Measurements from ENCODE around the gene FRMD5. TPM values are rescaled to one million over a fixed set of nuclear protein-coding genes. Genes with fewer than 3 reads are reported as not detected.

Gene FRMD5
- total RNA-seq, 1 donor from 2014 or later, result 0.12 TPM

- Histone ChIP-seq H3K9me3 (no peaks in the 10 kb centered on the region), H3K36me3 (no peaks in the 10 kb centered on the region), H3K4me3 (no peak overlapping the region), H3K27me3 (ENCODE audit: low read depth) (no peaks in the 10 kb centered on the region), H3K4me1 (no peaks in the 10 kb centered on the region), H3K27ac (no peak overlapping the region)
- no peak for TF ChIP-seq CTCF (IDR thresholded peaks at IDR 0.05)
- DNase-seq, result no peak
- intact Hi-C loops (cut with DNase I), result no loop called here
- ATAC-seq, result no peak
Observed at GRCh38 chr15:44132057-44132456, 63.0 kb downstream of the FRMD5 start.

- TF ChIP-seq CTCF (IDR thresholded peaks at IDR 0.05), result no peak
- intact Hi-C loops (cut with DNase I), result no loop called here
- no peaks in the 10 kb centered on the region for H3K9me3 ChIP-seq
- ATAC-seq (no peak), DNase-seq (no peak)
- H3K36me3 ChIP-seq, result no peaks in the 10 kb centered on the region
- no peak overlapping the region for H3K27ac ChIP-seq
- no peaks in the 10 kb centered on the region for H3K27me3 ChIP-seq (ENCODE audit: low read depth)
- H3K4me1 ChIP-seq, result no peaks in the 10 kb centered on the region
- no peak overlapping the region for H3K4me3 ChIP-seq
Observed at GRCh38 chr15:44130778-44131177, 64.3 kb downstream of the FRMD5 start.

- H3K36me3 ChIP-seq, result no peaks in the 10 kb centered on the region
- H3K9me3 ChIP-seq, result no peaks in the 10 kb centered on the region
- DNase-seq (no peak), ATAC-seq (no peak)
- no peak overlapping the region for H3K4me3 ChIP-seq
- no peaks in the 10 kb centered on the region for H3K27me3 ChIP-seq (ENCODE audit: low read depth)
- intact Hi-C loops (cut with DNase I), result no loop called here
- H3K4me1 ChIP-seq, result no peaks in the 10 kb centered on the region
- no peak overlapping the region for H3K27ac ChIP-seq
- no peak for TF ChIP-seq CTCF (IDR thresholded peaks at IDR 0.05)
Observed at GRCh38 chr15:44129911-44130310, 65.2 kb downstream of the FRMD5 start.

- no peak overlapping the region for H3K4me3 ChIP-seq
- no peaks in the 10 kb centered on the region for H3K27me3 ChIP-seq (ENCODE audit: low read depth)
- H3K9me3 ChIP-seq, result no peaks in the 10 kb centered on the region
- intact Hi-C loops (cut with DNase I), result no loop called here
- no peak for ATAC-seq
- H3K27ac ChIP-seq, result no peak overlapping the region
- no peak for DNase-seq
- TF ChIP-seq CTCF (IDR thresholded peaks at IDR 0.05), result no peak
- no peaks in the 10 kb centered on the region for H3K36me3 ChIP-seq
- H3K4me1 ChIP-seq, result no peaks in the 10 kb centered on the region
Observed at GRCh38 chr15:44128443-44128842, 66.6 kb downstream of the FRMD5 start.

GRCh38 chr15:44125879-44126278, 69.2 kb downstream of the FRMD5 start:
- H3K36me3 ChIP-seq, result no peaks in the 10 kb centered on the region
- H3K9me3 ChIP-seq, result no peaks in the 10 kb centered on the region
- DNase-seq, result no peak
- H3K4me1 ChIP-seq, result no peaks in the 10 kb centered on the region
- intact Hi-C loops (cut with DNase I), result no loop called here
- no peak for TF ChIP-seq CTCF (IDR thresholded peaks at IDR 0.05)
- no peak overlapping the region for H3K27ac ChIP-seq
- no peak for ATAC-seq
- H3K27me3 ChIP-seq (ENCODE audit: low read depth), result no peaks in the 10 kb centered on the region
- H3K4me3 ChIP-seq, result no peak overlapping the region

Measured in lower lobe of right lung (tissue), 2 donors.